Neuron (in vitro differentiated cells): Measurements from ENCODE around the gene CEP192.
"Not testable (repeated sequence)": the region's sequence is repeated elsewhere in the genome, so short reads cannot be mapped to it uniquely, and the experiment has no call there.

Experiments used
- H2AFZ ChIP-seq: one replicate; pipeline ENCODE4 v1.6.1; 2013; ENCODE audit warnings: low read depth, mild to moderate bottlenecking, inconsistent platforms, low read length, moderate library complexity
- H3K27me3 ChIP-seq: one replicate; pipeline ENCODE4 v1.6.1; 2013; ENCODE audit warnings: low read length; ENCODE audit not compliant: insufficient read depth
- H3K36me3 ChIP-seq: one replicate; pipeline ENCODE4 v1.6.1; 2013; ENCODE audit warnings: low read length; ENCODE audit not compliant: insufficient read depth
- H3K4me1 ChIP-seq: one replicate; pipeline ENCODE4 v1.6.1; 2013; ENCODE audit warnings: low read length; ENCODE audit not compliant: insufficient read depth
- H3K4me3 ChIP-seq: 2 replicates; pipeline ENCODE4 v1.5.1; 2013; ENCODE audit warnings: mild to moderate bottlenecking, low read length, moderate library complexity
- H3K9me3 ChIP-seq: one replicate; pipeline ENCODE4 v1.6.1; 2013; ENCODE audit warnings: low read length

CEP192 gene

DNA sequence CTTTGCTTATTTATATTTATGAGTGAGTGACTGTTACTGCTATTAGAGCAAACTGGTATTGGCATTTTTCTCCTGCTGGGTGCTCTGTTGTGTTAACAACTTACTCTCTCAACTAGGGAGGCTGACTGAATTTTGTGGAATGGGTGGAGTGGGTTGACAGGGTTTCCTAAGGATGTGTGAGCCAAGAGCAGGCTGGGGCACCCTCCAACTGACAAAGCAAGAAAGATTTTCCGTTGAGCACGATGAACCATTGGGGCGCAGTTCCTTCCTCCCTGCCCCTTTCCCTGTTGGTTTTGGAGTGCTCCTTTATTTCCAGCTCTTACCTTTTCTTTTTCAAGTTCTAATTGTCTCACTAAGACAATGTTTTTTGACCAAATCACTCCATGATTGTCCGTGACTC is 23.0 kb upstream of the CEP192 start:
- peaks cover 70% of the 10 kb centered on the region for H3K36me3 ChIP-seq
- no peak overlapping the region for H2AFZ ChIP-seq

GRCh38 chr18:12968619-12969018 is 22.5 kb upstream of the CEP192 start:
- H3K9me3 ChIP-seq = peaks cover 1% of the 10 kb centered on the region
- no peaks in the 10 kb centered on the region for H3K27me3 ChIP-seq
- no peaks in the 10 kb centered on the region for H3K4me1 ChIP-seq
- no peak overlapping the region for H2AFZ ChIP-seq
- peaks cover 68% of the 10 kb centered on the region for H3K36me3 ChIP-seq
- H3K4me3 ChIP-seq = no peak overlapping the region

More for the DNA sequence above, 23.0 kb upstream of the CEP192 start:
- H3K4me3 ChIP-seq = no peak overlapping the region
- H3K27me3 ChIP-seq = no peaks in the 10 kb centered on the region
- H3K4me1 ChIP-seq = no peaks in the 10 kb centered on the region
- H3K9me3 ChIP-seq = no peaks in the 10 kb centered on the region

DNA sequence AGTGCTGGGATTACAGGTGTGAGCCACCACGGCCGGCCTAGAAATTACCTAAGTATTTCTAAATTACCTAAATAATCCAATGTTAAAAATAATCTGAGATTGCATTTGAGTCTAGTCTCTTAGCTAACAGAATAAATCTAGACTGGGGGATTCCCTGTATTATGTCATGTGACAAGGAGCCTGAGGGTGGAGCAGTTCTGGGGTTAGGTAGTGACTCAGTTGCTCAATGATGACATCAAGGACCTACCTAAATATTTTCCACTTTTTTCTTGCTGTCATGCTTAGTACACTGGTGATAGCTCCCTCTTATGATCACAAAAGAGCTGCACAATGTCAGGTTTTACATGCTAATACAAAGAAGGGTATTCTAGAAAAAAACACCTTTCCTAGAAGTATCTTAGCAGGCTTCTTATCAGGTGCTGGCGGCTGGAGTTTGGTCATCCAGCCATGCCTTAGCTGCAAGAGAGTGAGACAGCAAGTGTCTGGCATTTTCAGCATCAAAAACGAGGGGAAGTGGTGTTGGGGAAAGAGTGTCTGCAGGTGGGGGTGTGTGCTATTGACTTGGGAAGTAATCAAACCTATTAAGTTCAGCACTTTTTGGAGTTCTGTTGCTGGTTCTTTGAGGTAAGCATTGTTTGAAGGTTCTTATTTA is 17.5 kb upstream of the CEP192 start:
- Histone ChIP-seq H3K4me1 (no peaks in the 10 kb centered on the region), H3K9me3 (peaks cover 3% of the 10 kb centered on the region), H3K4me3 (no peak overlapping the region), H2AFZ (no peak overlapping the region), H3K27me3 (no peaks in the 10 kb centered on the region), H3K36me3 (peaks cover 70% of the 10 kb centered on the region)

- H3K9me3 ChIP-seq = peaks cover 3% of the 10 kb centered on the region
- no peaks in the 10 kb centered on the region for H3K4me1 ChIP-seq
- no peak overlapping the region for H3K4me3 ChIP-seq
- no peaks in the 10 kb centered on the region for H3K27me3 ChIP-seq
- H3K36me3 ChIP-seq = peaks cover 63% of the 10 kb centered on the region
- no peak overlapping the region for H2AFZ ChIP-seq
These were observed 15.7 kb upstream of the CEP192 start for GRCh38 chr18:12975488-12975887.

DNA sequence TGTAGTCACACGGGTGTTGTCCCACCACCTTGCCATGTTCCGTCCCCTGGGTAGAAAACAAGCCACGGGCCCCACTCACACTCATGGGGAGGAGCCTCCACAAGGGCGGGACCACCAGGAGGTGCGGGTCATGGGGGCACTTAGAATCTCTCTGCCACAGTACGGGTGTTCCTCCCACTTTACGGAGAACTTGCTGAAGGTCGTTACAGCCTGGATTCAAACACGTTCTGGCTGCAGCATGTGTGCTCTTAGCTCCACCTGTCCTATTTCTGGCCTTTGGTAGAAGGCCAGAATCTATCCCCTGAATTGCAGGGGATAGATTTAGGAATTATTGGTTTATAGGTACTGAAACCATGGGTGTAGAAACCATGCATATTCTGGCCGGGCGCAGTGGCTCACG is 14.9 kb upstream of the CEP192 start:
- Histone ChIP-seq H3K9me3 (peaks cover 3% of the 10 kb centered on the region), H3K4me3 (no peak overlapping the region), H3K27me3 (no peaks in the 10 kb centered on the region), H3K36me3 (peaks cover 56% of the 10 kb centered on the region), H3K4me1 (no peaks in the 10 kb centered on the region), H2AFZ (no peak overlapping the region)

GRCh38 chr18:12980065-12980464 is 11.1 kb upstream of the CEP192 start:
- not testable (repeated sequence) for H2AFZ ChIP-seq

GRCh38 chr18:12989397-12990122 is 1.6 kb upstream of the CEP192 start:
- Histone ChIP-seq H2AFZ (no peak overlapping the region), H3K4me3 (peak overlapping the region; percentile 57), H3K4me1 (peaks cover 18% of the 10 kb centered on the region), H3K27me3 (no peaks in the 10 kb centered on the region), H3K9me3 (no peaks in the 10 kb centered on the region), H3K36me3 (peaks cover 9% of the 10 kb centered on the region)

More at GRCh38 chr18:12980065-12980464, 11.1 kb upstream of the CEP192 start:
- H3K27me3 ChIP-seq, H3K4me3 ChIP-seq, H3K4me1 ChIP-seq, H3K9me3 ChIP-seq: not testable (repeated sequence)
- H3K36me3 ChIP-seq = peaks cover 48% of the 10 kb centered on the region

GRCh38 chr18:12990123-12990475 is 1.1 kb upstream of the CEP192 start:
- peak overlapping the region; percentile 82 for H2AFZ ChIP-seq
- H3K4me3 ChIP-seq = peak overlapping the region; percentile 57
- H3K9me3 ChIP-seq = no peaks in the 10 kb centered on the region
- no peaks in the 10 kb centered on the region for H3K27me3 ChIP-seq
- H3K36me3 ChIP-seq = peaks cover 8% of the 10 kb centered on the region
- peaks cover 18% of the 10 kb centered on the region for H3K4me1 ChIP-seq

DNA sequence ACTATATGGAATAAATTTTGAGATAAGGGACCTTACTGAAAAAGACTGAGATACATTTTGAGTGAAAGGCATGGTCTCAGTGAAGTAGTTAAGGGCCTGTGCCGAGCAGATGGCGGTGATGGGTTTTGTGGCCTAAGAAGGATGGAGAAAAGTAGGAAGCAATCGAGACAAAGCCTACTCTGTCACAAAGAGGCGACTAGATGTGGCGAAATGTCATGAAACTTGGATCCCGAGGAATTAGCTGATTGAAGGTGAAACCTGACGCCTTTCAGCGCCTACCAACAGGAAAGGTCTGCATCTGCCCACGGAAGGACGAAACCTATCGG is 558 bp upstream of the CEP192 start:
- Histone ChIP-seq H2AFZ (peak overlapping the region; percentile 82), H3K36me3 (peaks cover 5% of the 10 kb centered on the region), H3K4me1 (peaks cover 18% of the 10 kb centered on the region)

DNA sequence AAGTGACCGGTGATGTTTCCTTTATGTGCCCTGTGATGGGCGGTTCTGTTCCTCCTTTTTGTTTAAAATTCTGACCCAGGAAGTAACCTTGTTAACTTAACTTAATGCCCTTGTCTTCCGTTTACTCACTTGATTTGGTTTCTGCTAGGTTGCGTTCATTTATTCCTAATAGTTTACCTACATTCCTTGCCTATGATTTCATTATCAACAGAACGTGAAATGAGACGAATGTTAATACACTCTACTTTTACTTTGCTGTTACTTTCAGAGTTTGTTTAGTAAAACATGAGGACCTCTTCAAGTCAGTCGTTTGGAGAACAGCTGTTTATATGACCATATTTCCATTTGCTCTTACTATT is 638 bp downstream of the CEP192 start:
- Histone ChIP-seq H3K4me1 (peaks cover 18% of the 10 kb centered on the region), H3K36me3 (peaks cover 4% of the 10 kb centered on the region), H3K9me3 (no peaks in the 10 kb centered on the region), H3K4me3 (peak overlapping the region; percentile 57), H3K27me3 (no peaks in the 10 kb centered on the region), H2AFZ (peak overlapping the region; percentile 76)

More for the DNA sequence above, 558 bp upstream of the CEP192 start:
- no peaks in the 10 kb centered on the region for H3K27me3 ChIP-seq
- no peaks in the 10 kb centered on the region for H3K9me3 ChIP-seq
- H3K4me3 ChIP-seq = peak overlapping the region; percentile 57

DNA sequence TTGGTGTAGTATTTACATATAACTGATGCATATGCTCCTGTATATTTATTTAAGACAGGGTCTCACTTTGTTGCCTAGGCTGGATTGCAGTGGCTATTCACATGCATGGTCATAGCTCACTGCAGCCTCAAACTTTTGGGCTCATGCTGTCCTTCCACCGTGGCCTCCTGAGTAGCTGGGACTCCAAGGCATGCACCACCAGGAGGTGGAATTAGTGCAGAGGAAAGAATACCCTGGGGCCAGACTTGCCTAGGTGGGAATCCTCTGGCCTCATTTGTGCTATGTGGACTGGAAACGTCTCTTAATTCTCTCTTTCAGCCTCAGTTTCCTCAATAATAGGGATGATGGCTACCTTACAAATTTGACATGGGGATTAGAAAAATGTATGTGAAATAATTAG is 2.3 kb downstream of the CEP192 start:
- Histone ChIP-seq H3K4me1 (peaks cover 18% of the 10 kb centered on the region), H3K4me3 (no peak overlapping the region), H3K9me3 (no peaks in the 10 kb centered on the region), H3K36me3 (no peaks in the 10 kb centered on the region), H3K27me3 (no peaks in the 10 kb centered on the region), H2AFZ (no peak overlapping the region)

GRCh38 chr18:12995424-12995823 is 4.3 kb downstream of the CEP192 start:
- H3K27me3 ChIP-seq = no peaks in the 10 kb centered on the region
- no peaks in the 10 kb centered on the region for H3K9me3 ChIP-seq
- H2AFZ ChIP-seq = no peak overlapping the region
- peaks cover 3% of the 10 kb centered on the region for H3K36me3 ChIP-seq
- H3K4me3 ChIP-seq = no peak overlapping the region
- H3K4me1 ChIP-seq = peaks cover 11% of the 10 kb centered on the region

- Histone ChIP-seq H3K9me3 (no peaks in the 10 kb centered on the region), H3K36me3 (peaks cover 4% of the 10 kb centered on the region), H3K4me1 (peaks cover 9% of the 10 kb centered on the region), H3K27me3 (no peaks in the 10 kb centered on the region), H2AFZ (no peak overlapping the region), H3K4me3 (no peak overlapping the region)
These were observed 4.9 kb downstream of the CEP192 start for GRCh38 chr18:12995952-12996477.
